HG03571 (cell line): ENCODE data around the gene CCDC107.
A peak's percentile ranks its signal among the peaks of the same experiment; 100 is the strongest.
"Not testable (repeated sequence)": the region's sequence is repeated elsewhere in the genome, so short reads cannot be mapped to it uniquely, and the experiment has no call there.

Source experiments
- ATAC-seq: cut with Tn5 transposase; IDR thresholded peaks from one replicate; pipeline ENCODE4 v1.9.1; 2021; ENCODE audit not compliant: unreplicated experiment

CCDC107 gene

GRCh38 chr9:35637427-35637955 is 20.6 kb upstream of the CCDC107 start:
- not testable (repeated sequence) for ATAC-seq

DNA sequence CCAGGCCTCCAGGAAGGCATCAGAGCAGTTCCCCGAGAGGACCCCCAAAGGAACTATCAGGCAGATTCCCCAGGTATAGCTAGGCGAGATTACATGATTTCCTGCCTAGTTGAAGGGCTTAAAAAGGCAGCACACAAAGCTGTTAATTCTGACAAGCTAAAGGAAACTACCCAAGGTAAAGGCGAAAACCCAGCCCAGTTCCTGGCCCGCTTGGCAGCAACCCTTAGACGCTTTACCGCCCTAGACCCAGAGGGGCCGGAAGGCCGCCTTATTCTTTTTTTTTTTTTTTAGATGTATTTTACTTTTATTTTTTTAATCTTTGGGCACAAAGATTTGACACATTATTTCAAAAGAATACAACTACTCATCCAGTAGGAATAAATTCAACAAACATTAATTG is 19.3 kb upstream of the CCDC107 start:
- not testable (repeated sequence) for ATAC-seq

DNA sequence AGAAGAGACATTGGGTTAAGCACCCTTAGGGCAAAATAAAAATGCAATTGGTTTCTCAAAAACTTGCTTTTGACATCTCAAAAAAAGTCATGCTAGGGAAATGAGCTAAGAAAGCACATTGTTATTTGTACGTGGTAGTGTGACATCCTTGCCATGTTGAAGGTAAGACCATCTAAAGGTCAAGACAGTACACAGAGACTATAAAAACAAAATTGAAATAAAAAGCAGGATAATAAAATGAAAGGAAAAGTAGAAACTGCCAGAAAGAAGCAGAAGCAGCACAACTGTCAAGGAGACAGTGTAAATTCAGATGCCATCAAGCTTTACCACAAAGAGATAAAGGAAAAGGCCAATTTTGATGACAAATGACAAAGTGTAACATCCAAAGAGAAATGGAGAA is 18.9 kb upstream of the CCDC107 start:
- not testable (repeated sequence) for ATAC-seq

DNA sequence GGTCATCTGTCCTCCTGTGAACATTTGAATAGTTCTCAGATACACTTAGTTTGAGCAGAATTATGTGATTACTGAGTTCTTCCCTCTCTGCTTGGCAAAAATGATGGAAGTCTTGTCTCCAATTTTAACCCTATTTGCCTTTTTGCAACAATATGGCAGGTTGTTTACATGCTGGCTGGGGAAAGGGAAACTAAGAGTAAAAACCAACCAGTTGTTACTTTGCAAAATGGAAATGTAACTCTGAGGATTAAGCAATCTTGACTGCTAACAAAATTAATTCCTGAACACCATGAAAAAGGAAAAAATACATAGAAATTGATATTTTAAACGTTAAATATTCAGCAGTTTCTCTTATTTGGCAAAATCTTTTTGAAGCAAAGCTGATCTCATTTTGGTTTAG is 18.5 kb upstream of the CCDC107 start:
- no peak for ATAC-seq

DNA sequence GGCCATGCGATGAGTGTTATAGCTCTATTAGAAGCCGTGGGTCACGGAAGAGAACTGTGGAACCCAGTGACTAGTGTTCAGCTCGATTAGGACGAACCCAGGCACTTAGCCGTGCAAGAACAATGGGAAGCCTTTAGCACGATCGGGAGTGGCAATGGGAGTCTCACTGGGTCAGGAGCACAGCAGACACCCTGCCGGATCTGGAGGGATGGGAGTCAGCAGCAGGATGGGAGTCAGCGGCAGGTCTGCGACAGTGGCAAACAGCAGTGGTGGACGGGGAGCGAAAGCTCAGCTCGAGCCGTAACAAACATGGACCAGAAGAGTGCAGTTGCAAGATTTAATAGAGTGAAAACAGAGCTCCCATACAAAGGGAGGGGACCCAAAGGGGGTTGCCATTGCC is 17.7 kb upstream of the CCDC107 start:
- ATAC-seq: not testable (repeated sequence)

- not testable (repeated sequence) for ATAC-seq
Observed at GRCh38 chr9:35641478-35641877, 16.6 kb upstream of the CCDC107 start.

DNA sequence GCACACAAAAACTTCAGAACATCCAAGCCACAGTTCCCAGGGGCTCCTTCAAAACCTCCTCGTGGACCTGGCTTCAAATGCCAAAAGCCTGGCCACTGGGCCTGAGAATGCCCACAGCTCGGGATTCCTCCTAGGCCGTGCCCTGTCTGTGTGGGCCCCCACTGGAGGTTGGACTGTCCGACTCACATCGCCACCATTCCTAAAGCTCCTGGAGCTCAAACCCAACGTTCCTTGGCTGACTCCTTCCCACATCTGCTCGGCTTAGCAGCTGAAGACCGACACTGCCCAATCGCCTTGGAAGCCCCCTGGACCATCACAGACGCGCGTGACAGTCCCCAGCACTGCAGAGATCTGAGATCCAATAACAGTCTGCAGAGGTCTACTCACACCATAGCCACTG is 15.0 kb upstream of the CCDC107 start:
- ATAC-seq: no peak

DNA sequence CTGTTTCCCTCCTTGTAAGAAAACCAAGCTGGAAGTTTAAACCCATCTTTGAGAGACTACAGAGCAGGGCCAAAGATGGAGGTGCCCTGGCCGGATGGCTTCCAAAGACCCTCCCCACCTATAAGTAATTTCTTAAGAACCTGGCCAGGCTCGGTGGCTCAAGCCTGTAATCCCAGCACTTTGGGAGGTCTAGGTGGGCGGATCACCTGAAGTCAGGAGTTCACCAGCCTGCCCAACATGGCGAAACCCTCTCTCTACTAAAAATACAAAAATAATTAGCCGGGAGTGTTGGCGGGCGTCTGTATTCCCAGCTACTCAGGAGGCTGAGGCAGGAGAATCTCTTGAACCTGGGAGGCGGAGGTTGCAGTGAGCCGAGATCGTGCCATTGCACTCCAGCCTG is 12.4 kb upstream of the CCDC107 start:
- not testable (repeated sequence) for ATAC-seq

- no peak for ATAC-seq
Observed at GRCh38 chr9:35646153-35646532, 11.9 kb upstream of the CCDC107 start.

GRCh38 chr9:35646533-35647265 is 11.4 kb upstream of the CCDC107 start:
- ATAC-seq: peak; percentile 83

- ATAC-seq: no peak
Observed at GRCh38 chr9:35649431-35650340, 8.4 kb upstream of the CCDC107 start.

- no peak for ATAC-seq
Observed at GRCh38 chr9:35650341-35651158, 7.5 kb upstream of the CCDC107 start, which contains the start of gene SIT1. TSS of gene SIT1 (minus strand) at chr9:35650931. CDS start at chr9:35650853, 78 bp downstream.

DNA sequence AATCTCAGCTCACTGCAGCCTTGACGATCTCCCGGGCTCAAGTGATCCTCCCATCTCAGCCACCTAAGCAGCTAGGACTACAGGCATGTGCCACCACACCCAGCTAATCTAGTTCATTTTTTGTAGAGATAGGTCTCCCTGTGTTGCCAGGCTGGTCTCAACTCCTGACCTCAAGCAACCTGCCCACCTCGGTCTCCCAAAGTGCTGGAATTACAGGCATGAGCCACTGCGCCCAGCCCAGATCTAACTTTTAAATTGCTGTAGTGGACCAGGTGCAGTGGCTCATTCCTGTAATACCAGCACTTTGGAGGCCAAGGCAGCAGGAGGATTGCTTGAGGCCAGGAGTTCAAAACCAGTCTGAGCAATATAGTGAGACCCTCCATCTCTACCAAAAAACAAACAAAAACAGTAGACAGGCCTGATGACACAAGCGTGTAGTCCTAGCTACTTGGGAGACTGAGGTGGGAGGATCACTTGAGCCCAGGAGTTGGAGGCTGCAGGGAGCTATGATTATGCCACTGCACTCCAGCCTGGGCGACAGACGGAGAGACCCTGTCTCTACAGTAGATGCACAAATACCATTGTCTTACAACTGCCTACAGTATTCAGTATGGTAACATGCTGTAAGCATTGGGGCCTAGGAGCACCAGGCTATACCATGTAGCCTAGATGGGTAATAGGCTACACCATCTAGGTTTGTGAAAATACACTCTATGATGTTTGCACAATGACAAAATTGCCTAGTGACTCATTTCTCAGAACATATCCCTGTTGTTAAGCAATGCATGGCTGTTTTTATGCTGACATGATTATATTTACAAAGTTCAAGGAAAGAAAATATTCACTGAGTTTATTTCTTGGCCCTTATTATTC is 5.9 kb upstream of the CCDC107 start:
- no peak for ATAC-seq

DNA sequence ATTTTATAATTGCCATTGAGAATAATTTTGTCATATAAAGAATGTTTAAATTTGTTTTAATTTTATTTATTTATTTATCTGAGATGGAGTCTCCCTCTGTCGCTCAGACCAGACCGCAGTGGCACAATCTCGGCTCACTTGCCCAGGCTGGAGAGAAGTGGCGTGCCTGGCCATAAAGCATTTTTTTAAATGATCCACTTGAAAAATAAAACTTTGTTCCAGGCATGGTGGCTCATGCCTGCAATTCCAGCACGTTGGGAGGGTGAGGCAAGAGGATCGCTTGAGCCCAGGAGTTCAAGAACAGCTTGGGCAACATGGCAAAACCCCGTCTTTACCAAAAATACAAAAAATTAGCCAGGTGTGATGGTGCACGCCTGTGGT is 5.3 kb upstream of the CCDC107 start:
- ATAC-seq: no peak

DNA sequence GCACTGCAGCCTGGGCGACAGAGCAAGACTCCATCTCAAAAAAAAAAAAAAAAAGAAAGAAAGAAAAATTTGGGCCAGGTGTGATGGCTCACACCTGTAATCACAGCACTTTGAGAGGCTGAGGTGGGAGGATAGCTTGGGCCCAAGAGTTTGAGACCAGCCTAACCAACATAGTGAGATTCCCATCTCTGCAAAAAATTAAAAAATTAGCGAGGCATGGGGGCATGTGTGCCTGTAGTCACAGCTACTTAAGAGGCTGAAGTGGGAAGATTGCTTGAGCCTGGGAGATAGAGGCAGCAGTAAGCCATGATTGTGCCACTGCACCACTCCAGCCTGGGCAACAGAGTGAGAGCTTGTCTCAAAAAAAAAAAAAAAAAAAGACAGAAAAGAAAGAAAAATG is 4.5 kb upstream of the CCDC107 start:
- no peak for ATAC-seq

DNA sequence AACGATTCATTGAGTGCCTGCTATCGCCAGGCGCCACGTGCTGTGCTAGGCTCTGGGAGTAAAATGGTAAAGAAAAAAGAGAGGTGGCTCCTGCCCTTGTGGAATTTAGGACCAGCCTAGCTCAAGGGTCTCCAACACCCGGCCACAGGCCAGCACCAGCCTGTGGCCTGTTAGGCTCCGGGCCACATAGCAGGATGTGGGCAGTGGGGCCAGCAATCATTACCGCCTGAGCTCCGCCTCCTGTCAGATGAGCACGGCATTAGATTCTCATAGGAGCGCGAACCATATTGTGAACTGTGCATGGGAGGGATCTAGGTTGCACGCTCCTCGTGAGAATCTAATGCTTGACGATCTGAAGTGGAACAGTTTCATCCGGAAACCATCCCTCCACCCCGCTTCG is 1.7 kb upstream of the CCDC107 start:
- ATAC-seq: no peak

DNA sequence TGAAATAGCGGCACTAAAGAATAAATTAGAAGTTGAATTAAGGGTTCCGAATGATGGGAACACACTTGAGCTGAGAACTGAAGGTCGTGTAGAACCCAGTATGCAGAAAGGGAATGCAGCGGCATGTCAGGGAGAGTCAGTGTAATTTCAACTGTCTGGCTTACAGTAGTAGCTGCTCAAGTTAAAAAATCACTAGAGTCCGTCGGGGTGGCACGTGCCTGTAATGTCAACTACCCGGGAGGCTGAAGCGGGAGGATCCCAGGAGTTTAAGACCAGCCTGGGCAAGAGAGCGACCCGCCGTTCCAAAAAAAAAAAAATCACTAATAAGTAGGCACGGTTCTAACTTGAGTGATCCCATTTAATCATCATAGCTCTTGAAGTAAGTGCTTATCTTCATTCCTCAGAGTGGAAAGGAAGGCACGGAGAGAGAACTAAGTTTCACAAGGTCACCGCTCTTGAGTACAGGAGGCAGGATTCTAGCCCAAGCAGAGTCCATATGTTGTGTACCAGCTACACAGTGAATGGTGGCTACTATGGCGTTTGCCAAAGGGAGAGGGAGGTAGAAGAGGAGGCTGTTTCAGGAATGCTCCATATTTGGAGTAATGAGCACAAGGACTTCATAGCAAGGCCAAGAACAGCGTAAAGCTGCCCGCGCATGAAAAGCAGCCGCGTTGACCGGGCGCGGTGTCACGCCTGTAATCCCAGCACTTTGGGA is 1.1 kb upstream of the CCDC107 start:
- no peak for ATAC-seq

GRCh38 chr9:35657546-35658136 is 451 bp upstream of the CCDC107 start, which contains the start of gene RMRP:
TSS of gene RMRP (minus strand) at chr9:35658019.
- ATAC-seq: peak; percentile 85

DNA sequence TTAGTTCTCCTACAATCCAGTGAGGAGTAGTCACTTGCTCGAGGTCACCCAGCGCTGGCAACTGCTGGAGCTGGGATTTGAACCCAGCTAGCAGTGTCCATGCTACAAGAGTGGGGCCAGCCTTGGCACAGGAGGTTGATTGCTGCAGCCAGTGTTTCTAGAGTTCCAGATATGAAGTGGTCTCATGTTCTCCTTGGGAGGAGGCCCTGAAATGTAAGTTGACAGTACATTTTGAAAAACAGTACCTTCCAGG is 802 bp downstream of the CCDC107 start:
- no peak for ATAC-seq
